IMR-90 (cell line): ENCODE results near the gene LEP. TPM values are rescaled to one million over a fixed set of nuclear protein-coding genes. Genes with fewer than 3 reads are reported as not detected.

Experiments used
- ATAC-seq: fragments of 200-7000 bp; cut with Tn5 transposase; 2 replicates; pipeline ENCODE4 v1.9.1; 2020; ENCODE audit warnings: low read depth, mild to moderate bottlenecking, moderate library complexity
- BruUV-seq: library from RNA; stranded (reverse); fragments of 400-500 nt; replicated peaks from 2 replicates; lab custom pipeline; 2021; lab: Mats Ljungman, UMichigan
- CTCF ChIA-PET: fragments of 300-600 bp; formaldehyde crosslinking; extraction: SDS; loops from one replicate; lab custom pipeline; 2021; ENCODE audit warnings: antibody characterized with exemption; lab: Yijun Ruan, JAX
- POLR2A ChIA-PET: fragments of 300-600 bp; sonication (Branson Sonifier 250); formaldehyde crosslinking; loops from one replicate; lab custom pipeline; 2022; ENCODE audit warnings: antibody characterized with exemption; ENCODE audit not compliant: unreplicated experiment; lab: Charles Lee
- DNase-seq: peaks from one replicate; pipeline ENCODE4 v3.0.0; 2013
- H2AFZ ChIP-seq: replicated peaks from 2 replicates; pipeline ENCODE3; 2013; ENCODE audit warnings: low read length, mild to moderate bottlenecking; ENCODE audit not compliant: poor library complexity
- H2AK5ac ChIP-seq: 2 replicates; pipeline ENCODE4 v1.6.1; 2013; ENCODE audit warnings: low read depth, low read length, inconsistent platforms
- H2AK9ac ChIP-seq: replicated peaks from 2 replicates; pipeline ENCODE3; 2013; ENCODE audit warnings: mild to moderate bottlenecking, low read depth, low read length, moderate library complexity; ENCODE audit not compliant: poor library complexity
- H2BK120ac ChIP-seq: 2 replicates; pipeline ENCODE4 v1.6.1; 2013; ENCODE audit warnings: low read depth, low read length, inconsistent platforms
- H2BK15ac ChIP-seq: 3 replicates; pipeline ENCODE4 v1.6.1; 2013; ENCODE audit warnings: low read depth, low read length, inconsistent platforms
- H2BK20ac ChIP-seq: 2 replicates; pipeline ENCODE4 v1.6.1; 2013; ENCODE audit warnings: low read depth, mild to moderate bottlenecking, inconsistent platforms, low read length, moderate library complexity
- H2BK5ac ChIP-seq: 2 replicates; pipeline ENCODE4 v1.6.1; 2013; ENCODE audit warnings: mild to moderate bottlenecking, low read depth, low read length, inconsistent platforms; ENCODE audit not compliant: poor library complexity, severe bottlenecking
- H3K14ac ChIP-seq: replicated peaks from 2 replicates; pipeline ENCODE4 v1.6.1; 2013; ENCODE audit warnings: low read depth, low read length, inconsistent platforms
- H3K18ac ChIP-seq: 2 replicates; pipeline ENCODE4 v1.6.1; 2013; ENCODE audit warnings: low read depth, low read length, control low read depth
- H3K23ac ChIP-seq: 2 replicates; pipeline ENCODE4 v1.6.1; 2013; ENCODE audit warnings: low read depth, low read length, inconsistent platforms
- H3K27ac ChIP-seq: 2 replicates; pipeline ENCODE4 v1.5.1; 2013; ENCODE audit warnings: mild to moderate bottlenecking, control low read depth, low read length; ENCODE audit not compliant: insufficient read depth
- H3K27me3 ChIP-seq: 2 replicates; pipeline ENCODE4 v1.6.1; 2013; ENCODE audit warnings: low read length; ENCODE audit not compliant: control insufficient read depth, insufficient read depth
- H3K36me3 ChIP-seq: 2 replicates; pipeline ENCODE4 v1.6.1; 2013; ENCODE audit warnings: low read length, mixed read lengths; ENCODE audit not compliant: control insufficient read depth, insufficient read depth
- H3K4ac ChIP-seq: 2 replicates; pipeline ENCODE4 v1.6.1; 2013; ENCODE audit warnings: low read depth, low read length, inconsistent platforms
- H3K4me1 ChIP-seq: 2 replicates; pipeline ENCODE4 v1.6.1; 2013; ENCODE audit warnings: low read length, mixed read lengths; ENCODE audit not compliant: control insufficient read depth, insufficient read depth
- H3K4me2 ChIP-seq: 2 replicates; pipeline ENCODE4 v1.6.1; 2013; ENCODE audit warnings: low read depth, mild to moderate bottlenecking, control low read depth, low read length, moderate library complexity
- H3K4me3 ChIP-seq: 2 replicates; pipeline ENCODE4 v1.5.1; 2013; ENCODE audit warnings: low read depth, mild to moderate bottlenecking, control low read depth, low read length, moderate library complexity; ENCODE audit not compliant: insufficient read depth
- H3K56ac ChIP-seq: 2 replicates; pipeline ENCODE4 v1.6.1; 2013; ENCODE audit warnings: low read length, inconsistent platforms; ENCODE audit not compliant: insufficient read depth; ENCODE audit errors: extremely low read depth
- H3K79me1 ChIP-seq, 2 experiments: 2 replicates each; pipeline ENCODE4 v1.6.1; 2013; ENCODE audit warnings: low read length in 2 of 2, inconsistent platforms in 1 of 2, low read depth in 1 of 2
- H3K9ac ChIP-seq: 2 replicates; pipeline ENCODE4 v1.6.1; 2013; ENCODE audit warnings: low read depth, low read length, control low read depth
- H3K9me1 ChIP-seq: 2 replicates; pipeline ENCODE4 v1.6.1; 2013; ENCODE audit warnings: low read length, inconsistent platforms; ENCODE audit not compliant: insufficient read depth
- H3K9me3 ChIP-seq: 2 replicates; pipeline ENCODE4 v1.6.1; 2013; ENCODE audit warnings: low read length; ENCODE audit not compliant: control insufficient read depth, insufficient read depth
- H4K20me1 ChIP-seq: 2 replicates; pipeline ENCODE4 v1.6.1; 2013; ENCODE audit warnings: low read length, inconsistent platforms; ENCODE audit not compliant: insufficient read depth
- H4K5ac ChIP-seq: 2 replicates; pipeline ENCODE4 v1.6.1; 2013; ENCODE audit warnings: mild to moderate bottlenecking, low read depth, low read length, control low read depth
- H4K8ac ChIP-seq, 2 experiments: 2 replicates each; pipeline ENCODE4 v1.6.1; 2013; ENCODE audit warnings: low read depth in 2 of 2, low read length in 2 of 2, control low read depth in 1 of 2, inconsistent platforms in 1 of 2
- H4K91ac ChIP-seq: 2 replicates; pipeline ENCODE4 v1.6.1; 2013; ENCODE audit warnings: low read depth, low read length, inconsistent platforms; ENCODE audit not compliant: insufficient read depth
- BHLHE40 ChIP-seq: fragments of 150-350 bp; IDR thresholded peaks from 2 replicates; pipeline ENCODE4 v1.6.1; 2016; ENCODE audit warnings: mild to moderate bottlenecking, low read depth, low read length
- MAZ ChIP-seq: IDR thresholded peaks from 2 replicates; pipeline ENCODE4 v1.6.1; 2012; ENCODE audit warnings: low read depth, mild to moderate bottlenecking, low read length, improper control_type of control experiment, moderate library complexity, borderline replicate concordance
- SMC3 ChIP-seq: fragments of 150-350 bp; IDR thresholded peaks from 2 replicates; pipeline ENCODE4 v1.6.1; 2016; ENCODE audit warnings: low read depth, mild to moderate bottlenecking, antibody characterized with exemption, low read length, moderate library complexity
- WGBS, 2 experiments: methylation state at CpG; one replicate each; pipeline versions ENCODE4 v1.1.5 to v1.1.7; 2013; ENCODE audit warnings: missing lambda C conversion rate in 2 of 2; ENCODE audit not compliant: insufficient read length in 1 of 2; ENCODE audit errors: extremely low coverage in 2 of 2; 5-methylcytosine and 5-hydroxymethylcytosine counted together
- dilution Hi-C: fragments of 300-500 bp; cut with HindIII; formaldehyde crosslinking; loops from one replicate; pipeline ENCODE4 v1.14.3; 2018; ENCODE audit warnings: low sequenced_read_pairs; ENCODE audit not compliant: unreplicated experiment
- in situ Hi-C: fragments of 300-500 bp; cut with MboI; formaldehyde crosslinking; loops from 3 replicates; pipeline ENCODE4 v1.14.3; 2019; ENCODE audit warnings: low sequenced_read_pairs, inconsistent platforms, mixed read lengths
- intact Hi-C: fragments of 100-400 bp; cut with micrococcal nuclease; formaldehyde crosslinking; loops from 2 replicates; pipeline ENCODE4 v1.10.0; 2022
- polyA plus RNA-seq, 3 experiments: library from polyadenylated mRNA; depleted of rRNA; stranded (reverse); fragments of >200 nt; gene quantifications; 2 replicates each; pipeline ENCODE4 v1.2.3, GENCODE V29; 2012; ENCODE audit warnings: low replicate concordance in 1 of 3
- total RNA-seq: library from RNA; depleted of rRNA; stranded (reverse); fragments of >200 nt; gene quantifications from 2 replicates; pipeline ENCODE4 v1.2.3, GENCODE V29; 2012
- TF ChIP-seq, protein P1 (sequence below): conservative IDR thresholded peaks from 2 replicates; pipeline ENCODE4 v1.5.1; 2012; ENCODE audit warnings: mild to moderate bottlenecking, low read depth, low read length, improper control_type of control experiment

LEP gene
- total and polyA plus RNA-seq, 2 of the 4 experiments (the other 2 are of a cell fraction): not detected

DNA sequence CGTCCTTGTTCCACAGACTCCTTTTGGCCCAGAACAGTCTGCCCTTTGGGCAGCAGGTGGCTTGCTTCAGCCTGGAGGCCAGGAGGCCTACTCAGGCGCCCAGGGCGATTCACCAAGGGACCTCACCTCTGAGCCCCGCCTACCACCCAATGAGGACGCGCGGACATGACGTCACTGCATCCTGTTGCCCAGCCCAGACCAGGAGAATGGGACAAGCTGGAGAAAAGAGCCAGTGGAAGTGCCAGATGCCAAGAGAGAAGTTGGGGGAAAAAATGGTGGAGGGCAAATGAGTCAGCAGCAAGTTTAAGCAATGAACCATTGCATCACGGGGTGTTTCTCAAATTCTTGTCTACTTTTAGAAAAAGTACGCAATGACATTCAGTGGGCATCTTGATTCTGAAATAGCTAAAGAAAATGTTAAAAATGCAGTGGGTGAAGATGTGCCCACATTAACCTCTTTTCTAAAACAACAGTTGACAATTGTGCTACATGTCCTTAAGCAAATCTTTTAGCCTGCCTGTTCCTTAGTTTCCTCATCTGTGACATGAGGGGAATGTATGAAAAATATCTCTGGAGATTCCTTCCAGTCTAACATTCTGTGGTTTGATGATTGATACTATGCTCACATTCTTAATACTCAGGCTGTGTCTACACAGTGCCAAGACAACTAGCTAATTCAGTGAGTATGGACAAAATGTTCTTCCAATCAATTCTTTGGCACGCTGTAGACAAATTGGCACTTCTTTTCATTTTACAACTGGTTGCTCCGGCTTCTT lies 23.9 kb upstream of the LEP start (continued):
- no peak for TF ChIP-seq BHLHE40

DNA sequence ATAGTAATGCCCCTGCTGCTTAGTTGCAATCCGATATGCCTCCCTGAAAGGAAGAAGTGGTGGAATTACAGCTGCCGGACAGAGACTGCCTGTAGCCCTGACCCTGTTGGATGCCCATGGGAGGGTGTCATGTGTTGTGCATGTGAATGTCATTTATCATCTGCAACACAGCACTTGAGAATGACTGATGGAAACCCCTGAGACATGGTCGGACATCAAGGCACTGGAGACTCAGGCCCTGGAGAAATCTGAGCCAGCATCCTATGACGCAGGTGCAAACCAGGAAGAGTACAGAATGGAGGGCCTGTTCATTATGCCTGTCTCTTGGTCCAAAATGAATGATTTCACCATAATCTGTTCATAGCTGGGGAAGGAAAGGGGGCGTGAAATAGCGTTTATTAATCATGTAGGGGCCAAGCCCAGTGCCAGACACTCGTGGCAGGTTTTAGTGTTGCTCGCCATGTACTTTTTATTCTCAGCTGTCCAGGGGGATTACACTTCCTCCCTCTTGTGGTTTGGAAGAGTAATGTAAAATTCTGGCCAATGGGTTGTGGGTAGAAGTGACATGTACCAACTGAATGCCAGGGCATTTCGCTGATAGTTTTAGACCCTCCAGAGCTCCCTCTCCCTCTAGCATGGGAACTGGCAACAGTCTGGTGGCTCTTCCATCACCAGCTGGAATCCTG lies 23.0 kb upstream of the LEP start:
- 64% methylated on average over 2 of the region's 9 CpGs; no CpG with 5 or more reads in 1 of the 2 experiments for WGBS, 2 experiments
- CTCF ChIA-PET: interaction anchor here (1.1 kb wide), 1 partner anchor 12 kb away, joined by 4 read pairs; no protein-coding TSS in a partner anchor
- no peak for ATAC-seq

More for the DNA sequence above, 23.0 kb upstream of the LEP start:
- no peaks in the 10 kb centered on the region for H3K79me1 ChIP-seq
- H2AK9ac ChIP-seq: no peak overlapping the region
- H2BK15ac ChIP-seq: 0 out of 3 replicates have a peak overlapping the region, but pooled peaks have one; percentile 78
- H3K9me3 ChIP-seq: no peaks in the 10 kb centered on the region
- H3K27ac ChIP-seq: no peak overlapping the region
- no peak overlapping the region for H2BK5ac ChIP-seq
- H3K9me1 ChIP-seq: peaks cover 10% of the 10 kb centered on the region
- H3K36me3 ChIP-seq: no peaks in the 10 kb centered on the region
- TF ChIP-seq, protein P1, sequence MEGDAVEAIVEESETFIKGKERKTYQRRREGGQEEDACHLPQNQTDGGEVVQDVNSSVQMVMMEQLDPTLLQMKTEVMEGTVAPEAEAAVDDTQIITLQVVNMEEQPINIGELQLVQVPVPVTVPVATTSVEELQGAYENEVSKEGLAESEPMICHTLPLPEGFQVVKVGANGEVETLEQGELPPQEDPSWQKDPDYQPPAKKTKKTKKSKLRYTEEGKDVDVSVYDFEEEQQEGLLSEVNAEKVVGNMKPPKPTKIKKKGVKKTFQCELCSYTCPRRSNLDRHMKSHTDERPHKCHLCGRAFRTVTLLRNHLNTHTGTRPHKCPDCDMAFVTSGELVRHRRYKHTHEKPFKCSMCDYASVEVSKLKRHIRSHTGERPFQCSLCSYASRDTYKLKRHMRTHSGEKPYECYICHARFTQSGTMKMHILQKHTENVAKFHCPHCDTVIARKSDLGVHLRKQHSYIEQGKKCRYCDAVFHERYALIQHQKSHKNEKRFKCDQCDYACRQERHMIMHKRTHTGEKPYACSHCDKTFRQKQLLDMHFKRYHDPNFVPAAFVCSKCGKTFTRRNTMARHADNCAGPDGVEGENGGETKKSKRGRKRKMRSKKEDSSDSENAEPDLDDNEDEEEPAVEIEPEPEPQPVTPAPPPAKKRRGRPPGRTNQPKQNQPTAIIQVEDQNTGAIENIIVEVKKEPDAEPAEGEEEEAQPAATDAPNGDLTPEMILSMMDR: 0 out of 2 replicates have a peak, but pooled peaks have one; percentile 6
- TF ChIP-seq MAZ (no peak), SMC3 (no peak)
- H3K4me1 ChIP-seq: peaks cover 6% of the 10 kb centered on the region
- H3K14ac ChIP-seq: no peak overlapping the region
- H3K56ac ChIP-seq: no peak overlapping the region
- peak overlapping the region; percentile 51; the same call in 1 of the 2 replicates for H2AK5ac ChIP-seq
- H4K5ac ChIP-seq: no peak overlapping the region
- no peak overlapping the region for H3K9ac ChIP-seq
- no peaks in the 10 kb centered on the region for H4K20me1 ChIP-seq
- H4K8ac ChIP-seq: no peak overlapping the region
- H3K4me3 ChIP-seq: no peak overlapping the region
- dilution Hi-C loops (no loop called here), intact Hi-C loops (loop anchor here (10.0 kb wide), 2 partner anchors 713 to 843 kb away; no protein-coding TSS in a partner anchor), in situ Hi-C loops (no loop called here)
- BruUV-seq: no TSS peak
- POLR2A ChIA-PET: no interaction called here
- H3K4me2 ChIP-seq: no peak overlapping the region
- no peak overlapping the region for H3K23ac ChIP-seq
- no peak for DNase-seq
- no peak overlapping the region for H2AFZ ChIP-seq
- no peak overlapping the region; the same call in 1 of the 2 replicates for H3K4ac ChIP-seq
- H4K91ac ChIP-seq: no peak overlapping the region
- no peak overlapping the region for H2BK20ac ChIP-seq
- no peak overlapping the region; the same call in 1 of the 2 replicates for H3K18ac ChIP-seq
- H2BK120ac ChIP-seq: 0 out of 2 replicates have a peak overlapping the region, but pooled peaks have one; percentile 19
- peaks cover 14% of the 10 kb centered on the region for H3K27me3 ChIP-seq
